ENCODE measurements around the gene MRPS10. TPM values are rescaled to one million over a fixed set of nuclear protein-coding genes. Genes with fewer than 3 reads are reported as not detected.

The MRPS10 gene
- polyA plus RNA-seq, 2 of the 4 experiments (the other 2 are of a cell fraction): 31.5 to 60.7 TPM

GRCh38 chr6:42195415-42195814 lies 22.2 kb downstream of the MRPS10 start:
- Histone ChIP-seq H3K4me3 (no peak overlapping the region), H3K9me3 (no peaks in the 10 kb centered on the region), H3K27ac (peak overlapping the region in 1 of 2 experiments; percentile 47; a peak in 2 of 6 replicates), H3K4me1 (peaks cover 57% of the 10 kb centered on the region), H3K4me2 (no peak overlapping the region)
- DNase-seq (ENCODE audit: low read depth in 1 of 2, low spot score in 1 of 2) (no peak), ATAC-seq (no peak), FAIRE-seq (no peak)
- 80% methylated on average over 4 of the region's 4 CpGs for WGBS (ENCODE audit: missing lambda C conversion rate)
- ChIA-PET POLR2A (interaction anchor here (0.6 kb wide), 1 partner anchor 698 kb away, joined by 4 read pairs; no protein-coding TSS in a partner anchor), CTCF (interaction anchor here (1.0 to 4.7 kb wide), 4 partner anchors 19 to 31 kb away, joined by 3 to 21 read pairs (median 4); no protein-coding TSS in a partner anchor)
- no peak for TF ChIP-seq MYC (IDR thresholded peaks at IDR 0.05; ENCODE audit: borderline replicate concordance, low read length)
- TF ChIP-seq HOXA7 (CRISPR knock-in tag; IDR thresholded peaks at IDR 0.05): no peak
- TF ChIP-seq ZFP36 (IDR thresholded peaks at IDR 0.05; ENCODE audit: borderline replicate concordance, partially characterized antibody): no peak
- TF ChIP-seq ESRRA (IDR thresholded peaks at IDR 0.05; ENCODE audit: borderline replicate concordance, low read length): no peak
- no peak for TF ChIP-seq HES2 (IDR thresholded peaks at IDR 0.05)
- no peak for TF ChIP-seq FOXS1 (CRISPR knock-in tag; IDR thresholded peaks at IDR 0.05)
- no peak for TF ChIP-seq MAZ (IDR thresholded peaks at IDR 0.05; ENCODE audit: borderline replicate concordance, low read depth, low read length)
- TF ChIP-seq POLR2AphosphoS2 (conservative IDR thresholded peaks at IDR 0.05; ENCODE audit: low read length): no peak
- no peak for TF ChIP-seq BHLHE40 (IDR thresholded peaks at IDR 0.05; ENCODE audit: low read depth, low read length)
- no peak for TF ChIP-seq CBX8 (IDR thresholded peaks at IDR 0.05)
- no peak for TF ChIP-seq EP300 (IDR thresholded peaks at IDR 0.05)
- TF ChIP-seq CEBPB (IDR thresholded peaks at IDR 0.05): no peak
- no peak for TF ChIP-seq E2F6 (IDR thresholded peaks at IDR 0.05; ENCODE audit: borderline replicate concordance, low read depth)
- TF ChIP-seq CHD4 (IDR thresholded peaks at IDR 0.05; ENCODE audit: borderline replicate concordance): no peak
- no peak for TF ChIP-seq NR3C1 (IDR thresholded peaks at IDR 0.05)
- no peak for TF ChIP-seq CTCF (IDR thresholded peaks at IDR 0.05)
- no peak for TF ChIP-seq EHMT2 (IDR thresholded peaks at IDR 0.05; ENCODE audit: low read depth)
- no peak for TF ChIP-seq TFCP2L1 (CRISPR knock-in tag; IDR thresholded peaks at IDR 0.05)
- no peak for TF ChIP-seq NFE2L2 (conservative IDR thresholded peaks at IDR 0.05; ENCODE audit: low read length)

- peak overlapping the region; percentile 16 to 68; a peak in 3 of 6 replicates for H3K27ac ChIP-seq
- no peaks in the 10 kb centered on the region for H3K9me3 ChIP-seq
- DNase-seq (ENCODE audit: low read depth in 1 of 2, low spot score in 1 of 2) (no peak), FAIRE-seq (no peak), ATAC-seq (peak; percentile 30 to 32; a peak in 2 of 6 replicates)
- WGBS (ENCODE audit: missing lambda C conversion rate): 93% methylated on average over 5 of the region's 5 CpGs
- TF ChIP-seq EP300 (IDR thresholded peaks at IDR 0.05) (no peak), CTCF (IDR thresholded peaks at IDR 0.05) (no peak)
- ChIA-PET CTCF (interaction anchor here (1.3 to 4.7 kb wide), 3 partner anchors 15 to 29 kb away, joined by 3 to 21 read pairs (median 3); no protein-coding TSS in a partner anchor), POLR2A (interaction anchor here (1.0 kb wide), 1 partner anchor 9 kb away, joined by 3 read pairs; no protein-coding TSS in a partner anchor)
- H3K4me1 ChIP-seq: peaks cover 46% of the 10 kb centered on the region
- H3K4me2 ChIP-seq: peak overlapping the region; percentile 76; the same call in 2 of the 3 replicates
- H3K4me3 ChIP-seq: no peak overlapping the region
Observed at GRCh38 chr6:42194056-42194455, 23.6 kb downstream of the MRPS10 start.
